Left hindlimb (tissue), 1 donor: ENCODE data around the gene THNSL1.

ENCODE experiments used
- DNase-seq: peaks from one replicate; pipeline ENCODE4 v3.0.0-alpha.2; 2018

Gene THNSL1

GRCh38 chr10:25061711-25062449 is 45.5 kb downstream of the THNSL1 start:
- no peak for DNase-seq

GRCh38 chr10:25063157-25063556 is 46.7 kb downstream of the THNSL1 start:
- DNase-seq: no peak

GRCh38 chr10:25063644-25064043 is 47.2 kb downstream of the THNSL1 start:
- DNase-seq: no peak

GRCh38 chr10:25064401-25064800 is 48.0 kb downstream of the THNSL1 start:
- no peak for DNase-seq

- no peak for DNase-seq
These were observed 49.5 kb downstream of the THNSL1 start for GRCh38 chr10:25065761-25066476.

GRCh38 chr10:25068152-25069058 is 52.0 kb downstream of the THNSL1 start:
- no peak for DNase-seq

GRCh38 chr10:25071227-25071626 is 54.8 kb downstream of the THNSL1 start:
- DNase-seq: no peak

- no peak for DNase-seq
These were observed 56.4 kb downstream of the THNSL1 start for GRCh38 chr10:25072786-25073185.

- DNase-seq: no peak
These were observed 59.4 kb downstream of the THNSL1 start for GRCh38 chr10:25075825-25076224.
